LNCAP (cell line): ENCODE measurements around the gene INSIG2.

ENCODE experiments used
- TF ChIP-seq, protein P1 (sequence below): fragments of 450-650 bp; IDR thresholded peaks from 2 replicates; pipeline ENCODE4 v1.5.1; 2017; ENCODE audit warnings: mild to moderate bottlenecking

Gene INSIG2

DNA sequence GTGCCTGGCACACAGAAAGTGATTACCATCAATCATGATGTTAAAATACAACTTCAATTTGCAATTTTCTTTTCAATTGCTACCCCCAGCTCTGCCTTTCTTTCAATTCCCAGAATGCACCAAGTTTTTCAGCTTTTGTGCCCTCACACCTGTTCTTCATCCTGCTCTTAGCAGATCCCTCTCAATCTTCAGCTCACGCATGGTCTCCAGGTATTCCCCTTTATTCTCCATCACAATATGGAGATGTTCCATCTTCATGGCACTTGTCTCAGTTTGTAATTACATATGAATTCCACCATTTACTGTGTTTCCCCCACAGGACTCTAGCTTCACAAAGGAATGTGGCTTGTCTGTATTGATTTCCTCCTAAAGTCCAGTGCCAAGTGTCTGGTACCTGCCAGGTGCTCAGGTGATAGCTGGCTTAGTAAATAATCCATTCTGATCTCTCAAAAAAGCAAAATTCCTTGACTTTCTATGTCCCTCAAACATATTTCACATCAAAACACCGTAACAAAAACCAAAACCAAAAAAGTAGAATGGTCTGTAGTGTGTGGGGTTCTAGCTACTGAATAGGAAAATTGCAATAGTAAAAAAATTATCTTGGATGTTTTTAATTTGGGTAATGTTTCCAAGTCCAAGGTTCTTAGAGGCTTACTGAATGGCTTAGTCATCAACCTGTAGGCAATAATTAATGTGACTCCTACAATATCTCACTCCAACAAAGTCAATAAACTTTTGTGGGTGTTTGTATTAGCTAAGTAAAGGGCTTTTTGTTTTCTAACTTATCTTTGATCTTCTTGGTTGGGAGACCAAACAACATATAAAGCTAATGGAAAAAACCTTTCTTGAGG, 2.9 kb upstream of the INSIG2 start:
- TF ChIP-seq, protein P1, sequence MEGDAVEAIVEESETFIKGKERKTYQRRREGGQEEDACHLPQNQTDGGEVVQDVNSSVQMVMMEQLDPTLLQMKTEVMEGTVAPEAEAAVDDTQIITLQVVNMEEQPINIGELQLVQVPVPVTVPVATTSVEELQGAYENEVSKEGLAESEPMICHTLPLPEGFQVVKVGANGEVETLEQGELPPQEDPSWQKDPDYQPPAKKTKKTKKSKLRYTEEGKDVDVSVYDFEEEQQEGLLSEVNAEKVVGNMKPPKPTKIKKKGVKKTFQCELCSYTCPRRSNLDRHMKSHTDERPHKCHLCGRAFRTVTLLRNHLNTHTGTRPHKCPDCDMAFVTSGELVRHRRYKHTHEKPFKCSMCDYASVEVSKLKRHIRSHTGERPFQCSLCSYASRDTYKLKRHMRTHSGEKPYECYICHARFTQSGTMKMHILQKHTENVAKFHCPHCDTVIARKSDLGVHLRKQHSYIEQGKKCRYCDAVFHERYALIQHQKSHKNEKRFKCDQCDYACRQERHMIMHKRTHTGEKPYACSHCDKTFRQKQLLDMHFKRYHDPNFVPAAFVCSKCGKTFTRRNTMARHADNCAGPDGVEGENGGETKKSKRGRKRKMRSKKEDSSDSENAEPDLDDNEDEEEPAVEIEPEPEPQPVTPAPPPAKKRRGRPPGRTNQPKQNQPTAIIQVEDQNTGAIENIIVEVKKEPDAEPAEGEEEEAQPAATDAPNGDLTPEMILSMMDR: no peak

DNA sequence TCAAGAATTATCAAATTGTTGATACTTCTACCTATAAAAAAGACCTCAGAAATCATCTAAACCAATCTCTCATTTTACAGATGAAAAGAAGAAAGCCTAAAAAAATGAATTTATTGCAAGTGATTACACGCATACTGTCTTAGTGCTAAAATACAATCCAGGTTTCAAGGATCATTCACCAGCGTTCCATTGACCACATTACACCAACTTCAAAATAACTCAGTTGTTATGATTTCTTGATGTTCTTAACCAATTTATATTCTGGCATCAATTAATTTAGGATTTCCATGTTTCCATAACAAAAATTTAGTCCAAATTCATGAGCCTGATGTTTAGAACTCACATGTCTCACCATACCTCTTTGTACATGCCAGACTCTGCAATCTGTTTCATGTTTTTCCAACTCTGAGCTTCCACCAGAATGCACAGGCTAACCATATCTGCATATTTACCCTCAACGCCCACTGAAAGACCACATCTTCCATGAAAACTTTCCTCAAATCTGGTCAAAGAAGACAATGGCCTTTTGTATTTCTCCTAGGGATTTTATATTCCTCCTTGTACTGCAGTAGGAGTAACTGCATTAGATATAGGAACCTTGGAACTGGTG, 2.1 kb upstream of the INSIG2 start:
- TF ChIP-seq, protein P1: no peak

DNA sequence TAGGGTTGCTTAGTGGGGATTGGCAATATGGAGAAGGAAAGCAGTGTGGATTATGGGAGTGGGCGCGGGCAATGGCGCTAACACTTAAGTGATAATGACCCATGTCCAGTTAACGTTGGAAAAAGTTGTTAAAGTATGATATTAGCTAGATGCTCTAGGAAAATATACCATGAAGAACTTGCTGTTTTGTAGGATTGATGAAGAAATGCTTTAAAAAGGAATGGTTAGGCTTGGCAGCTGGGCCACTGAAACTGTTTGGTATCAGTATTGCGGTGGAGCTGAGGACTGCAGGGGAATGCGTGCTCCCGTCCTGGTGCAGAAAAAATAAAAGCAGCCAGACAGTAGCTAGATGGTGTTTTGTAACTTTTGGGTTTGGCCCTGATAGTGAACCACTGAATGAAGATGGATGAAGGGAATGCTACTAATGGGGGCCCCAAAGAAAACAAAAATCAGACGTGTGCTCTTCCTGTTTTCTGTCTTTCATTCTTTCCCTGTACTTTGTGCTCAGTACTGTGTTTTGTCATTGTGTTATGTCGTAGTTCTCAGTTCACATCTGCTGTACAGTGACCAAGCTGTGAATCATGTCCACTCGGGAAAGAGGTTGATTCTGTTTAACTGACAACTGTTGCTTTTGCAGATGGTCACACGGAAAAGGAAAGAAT, 999 bp downstream of the INSIG2 start:
- TF ChIP-seq, protein P1: no peak

DNA sequence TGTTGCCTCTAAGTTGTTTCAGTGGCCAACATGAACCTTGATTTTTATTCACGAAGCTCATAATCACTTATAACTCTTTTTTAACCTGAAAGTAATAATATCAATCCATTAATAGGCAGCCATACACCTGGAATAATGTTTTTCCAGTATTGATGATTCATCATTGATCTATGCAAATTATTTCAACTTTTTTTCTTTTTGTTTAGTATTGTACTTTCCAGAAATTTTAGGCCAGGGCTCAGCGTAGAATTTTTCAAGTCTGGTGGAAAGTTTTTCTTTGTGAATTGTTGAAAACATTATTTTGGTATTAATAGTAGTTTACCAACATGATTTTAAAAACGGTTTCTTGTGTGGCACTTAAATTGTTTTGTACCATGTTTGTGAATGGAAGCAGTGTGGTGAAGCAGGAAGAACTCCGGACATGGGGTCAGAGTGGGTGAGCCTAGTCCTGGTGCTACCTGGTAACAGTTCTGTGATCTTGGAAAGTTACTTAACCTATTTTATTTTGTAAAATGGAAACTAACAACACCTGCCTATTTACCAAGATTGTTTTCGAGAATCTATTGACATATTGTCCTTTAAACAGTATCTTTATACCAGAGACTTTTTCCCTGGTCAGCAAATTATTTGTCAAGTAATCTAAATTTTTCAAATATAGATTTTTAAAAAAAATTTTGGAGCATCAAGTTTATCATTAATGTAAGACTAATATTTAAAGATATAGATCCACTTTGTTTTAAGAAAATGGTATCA, 2.3 kb downstream of the INSIG2 start:
- TF ChIP-seq, protein P1: no peak

DNA sequence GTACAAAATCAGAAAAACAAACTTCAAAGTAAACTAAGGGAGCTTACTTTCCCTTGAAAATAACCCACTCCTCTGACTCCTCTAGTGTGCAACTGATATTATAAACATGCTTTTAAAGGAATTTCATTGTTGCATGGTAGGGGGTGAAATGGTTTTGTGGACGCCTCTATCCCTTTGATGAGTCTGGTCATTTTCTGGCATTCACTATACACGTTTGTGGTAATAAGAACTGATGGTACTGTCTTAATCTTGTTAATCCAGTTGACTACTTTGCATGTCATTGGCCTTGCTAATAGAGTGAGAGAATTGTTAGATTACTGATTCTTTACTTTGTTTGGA, 2.8 kb downstream of the INSIG2 start:
- TF ChIP-seq, protein P1: no peak

DNA sequence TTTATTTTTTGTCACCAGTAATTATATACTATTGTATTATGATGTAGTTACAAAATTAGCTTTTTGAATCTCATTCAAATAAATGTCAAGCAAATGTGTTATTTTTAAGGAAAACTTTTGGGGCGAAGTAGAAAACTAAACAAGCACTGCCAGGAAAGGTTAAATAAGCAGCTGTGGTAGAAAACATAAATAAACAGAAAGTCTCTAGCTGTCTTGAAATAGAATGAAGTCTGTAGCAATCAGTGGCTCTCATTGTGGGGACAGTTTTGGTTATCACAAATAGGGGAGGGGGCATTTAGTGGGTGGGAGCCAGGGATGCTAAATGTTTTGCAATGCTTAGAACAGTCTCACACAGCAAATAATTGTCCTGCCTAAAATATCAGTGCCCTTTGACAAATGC, 3.4 kb downstream of the INSIG2 start:
- TF ChIP-seq, protein P1: no peak

DNA sequence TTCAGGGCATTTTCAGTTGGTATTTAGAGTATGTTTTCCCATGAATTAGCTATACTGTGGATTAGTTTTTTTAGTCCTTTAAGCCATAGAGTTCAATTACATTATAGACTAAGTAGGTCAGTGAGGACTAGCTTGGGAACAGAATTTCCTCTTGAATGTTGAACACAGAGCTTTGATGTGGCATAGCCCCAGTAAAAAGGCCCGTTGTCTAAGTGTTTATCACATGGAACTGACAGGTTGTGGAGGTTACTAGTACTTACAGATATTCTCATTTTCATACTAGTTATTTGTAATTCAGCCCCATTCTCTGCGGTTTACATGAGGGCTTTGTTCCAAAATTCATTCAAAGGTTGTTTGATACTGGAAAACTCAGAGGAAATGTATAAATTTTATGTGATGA, 6.2 kb downstream of the INSIG2 start:
- TF ChIP-seq, protein P1: no peak
